Coronary artery (tissue), 2 donors: ENCODE measurements around the gene CCDC192.

Experiments
- DNase-seq: peaks from one replicate; pipeline ENCODE4 v3.0.0-alpha.2; 2017; ENCODE audit warnings: low spot score
- H3K27ac ChIP-seq, 2 donors: fragments of 200-600 bp; sonication (generic); one replicate each; pipeline ENCODE4 v1.5.1; 2016 to 2019
- H3K4me3 ChIP-seq: fragments of 200-600 bp; sonication (generic); 2 replicates; pipeline ENCODE4 v1.5.1; 2016; ENCODE audit warnings: mild to moderate bottlenecking, moderate library complexity
- TF ChIP-seq, protein P1 (sequence below): fragments of 200-600 bp; sonication (generic); IDR thresholded peaks from one replicate; pipeline ENCODE4 v1.5.1; 2019; ENCODE audit warnings: antibody characterized with exemption

Gene CCDC192

DNA sequence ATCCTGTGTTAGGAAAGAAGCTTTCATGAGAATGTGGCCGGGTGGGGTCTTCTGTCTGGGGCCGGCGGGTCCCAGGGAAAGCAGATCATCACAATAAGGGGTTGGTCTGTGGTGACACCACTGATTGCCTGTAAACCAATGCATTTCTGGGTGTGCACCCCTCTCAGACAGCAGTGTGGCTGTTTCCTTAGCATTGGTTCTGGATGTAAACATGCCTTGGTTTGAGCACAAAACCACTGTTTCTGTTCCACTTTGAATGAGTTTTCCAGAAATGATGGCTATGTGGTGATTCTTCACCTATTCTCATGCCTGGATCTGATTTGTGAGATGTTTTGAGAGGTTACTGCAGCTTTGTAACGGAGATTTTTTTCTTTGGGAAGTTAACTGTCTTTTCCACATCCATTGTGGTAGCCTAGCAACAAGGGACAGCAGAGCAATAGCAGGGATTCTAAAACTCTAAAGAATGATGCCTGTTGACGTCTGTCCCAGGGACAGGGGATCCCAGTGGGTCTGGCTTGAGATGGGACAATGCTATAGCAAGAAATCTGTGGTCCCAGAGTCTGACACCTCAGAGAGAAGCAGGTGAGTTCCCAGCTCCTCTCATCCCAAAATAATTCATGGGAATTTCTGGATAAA lies at the start of gene CCDC192:
TSS of gene CCDC192 (plus strand) at position 466 of the 636 bp plus-strand sequence. CDS start at position 521, 55 bp downstream.
- DNase-seq = no peak
- H3K27ac ChIP-seq = no peak within 1 kb of the TSS
- H3K4me3 ChIP-seq = no peak within 1 kb of the TSS
- TF ChIP-seq, protein P1, sequence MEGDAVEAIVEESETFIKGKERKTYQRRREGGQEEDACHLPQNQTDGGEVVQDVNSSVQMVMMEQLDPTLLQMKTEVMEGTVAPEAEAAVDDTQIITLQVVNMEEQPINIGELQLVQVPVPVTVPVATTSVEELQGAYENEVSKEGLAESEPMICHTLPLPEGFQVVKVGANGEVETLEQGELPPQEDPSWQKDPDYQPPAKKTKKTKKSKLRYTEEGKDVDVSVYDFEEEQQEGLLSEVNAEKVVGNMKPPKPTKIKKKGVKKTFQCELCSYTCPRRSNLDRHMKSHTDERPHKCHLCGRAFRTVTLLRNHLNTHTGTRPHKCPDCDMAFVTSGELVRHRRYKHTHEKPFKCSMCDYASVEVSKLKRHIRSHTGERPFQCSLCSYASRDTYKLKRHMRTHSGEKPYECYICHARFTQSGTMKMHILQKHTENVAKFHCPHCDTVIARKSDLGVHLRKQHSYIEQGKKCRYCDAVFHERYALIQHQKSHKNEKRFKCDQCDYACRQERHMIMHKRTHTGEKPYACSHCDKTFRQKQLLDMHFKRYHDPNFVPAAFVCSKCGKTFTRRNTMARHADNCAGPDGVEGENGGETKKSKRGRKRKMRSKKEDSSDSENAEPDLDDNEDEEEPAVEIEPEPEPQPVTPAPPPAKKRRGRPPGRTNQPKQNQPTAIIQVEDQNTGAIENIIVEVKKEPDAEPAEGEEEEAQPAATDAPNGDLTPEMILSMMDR = no peak

DNA sequence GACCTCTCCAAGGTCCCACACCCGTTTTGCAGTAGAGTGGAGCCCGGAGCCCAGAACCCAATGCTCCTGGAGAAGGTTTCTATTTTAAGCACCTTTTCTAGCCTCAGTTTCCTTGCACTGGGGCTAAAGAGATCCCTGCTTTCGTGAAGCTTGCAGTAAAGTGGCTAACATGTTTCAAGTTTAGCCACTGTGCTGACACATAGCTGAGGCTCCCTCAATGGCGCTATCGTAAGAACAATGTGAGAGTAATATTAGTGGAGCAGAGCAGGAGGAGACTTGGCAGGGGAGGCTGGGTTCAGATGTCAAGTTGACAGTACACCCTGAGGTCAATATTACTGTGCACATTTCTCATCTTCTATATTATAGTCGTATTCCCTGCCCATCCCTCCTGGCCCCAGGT lies 46.4 kb upstream of the CCDC192 start:
- no peak overlapping the region for H3K4me3 ChIP-seq
- no peak overlapping the region for H3K27ac ChIP-seq
- TF ChIP-seq, protein P1 = no peak
- DNase-seq = no peak

DNA sequence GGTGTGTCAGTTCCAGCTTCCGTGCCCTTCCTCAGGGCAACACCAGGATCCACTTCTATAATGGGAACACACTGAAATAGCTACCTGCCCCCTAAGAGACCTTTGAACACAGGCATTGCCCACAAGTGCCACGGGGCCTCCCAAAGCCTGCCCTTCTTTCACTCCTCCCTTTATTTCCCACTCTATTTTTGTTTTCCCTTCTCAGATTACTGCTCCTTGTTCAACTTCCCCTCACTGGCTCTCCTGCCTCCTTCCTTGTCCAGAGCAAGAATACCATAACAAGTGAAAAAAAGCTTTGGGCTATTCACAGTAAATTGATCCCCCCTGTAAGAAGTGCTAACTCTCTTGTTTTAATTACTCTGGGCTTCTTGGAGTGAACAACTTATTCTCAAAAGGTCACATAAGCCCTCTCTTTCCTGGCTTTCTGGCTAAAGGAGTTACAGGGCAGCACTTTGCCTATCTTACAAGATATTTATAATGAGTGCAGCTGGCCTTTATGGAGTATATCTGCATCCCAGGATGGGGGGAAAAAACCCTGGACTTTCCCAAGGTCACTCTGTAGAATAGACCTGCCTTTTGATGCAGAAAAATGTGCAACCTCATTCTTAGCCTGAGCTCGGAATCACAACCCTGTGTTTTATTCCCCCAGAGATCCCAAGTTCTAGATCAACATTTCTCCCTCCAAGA lies 43.0 kb upstream of the CCDC192 start:
- Histone ChIP-seq H3K4me3 (no peak overlapping the region), H3K27ac (no peak overlapping the region)
- DNase-seq = no peak
- TF ChIP-seq, protein P1 = no peak

DNA sequence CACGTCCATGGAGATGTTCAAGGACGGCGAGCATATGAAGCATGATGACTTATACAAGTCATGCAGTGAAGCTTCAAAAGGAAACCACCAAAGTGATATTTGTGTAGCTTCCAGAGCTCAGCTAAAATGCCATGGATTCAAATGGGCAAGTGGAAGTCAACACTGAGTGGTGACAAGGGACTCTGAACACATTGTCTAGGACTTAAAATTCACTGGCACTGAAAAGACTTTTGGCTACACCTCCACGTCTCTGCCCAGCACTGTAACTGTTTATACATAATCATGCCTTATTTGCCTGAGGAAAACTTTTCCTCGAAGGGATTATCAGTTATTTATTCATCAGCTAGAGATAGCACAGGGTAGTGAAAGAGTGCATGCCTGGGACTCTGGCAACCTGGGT lies 39.1 kb upstream of the CCDC192 start:
- no peak overlapping the region for H3K4me3 ChIP-seq
- DNase-seq = no peak

GRCh38 chr5:127665641-127666040 lies 37.5 kb upstream of the CCDC192 start:
- TF ChIP-seq, protein P1 = no peak
- Histone ChIP-seq H3K4me3 (no peak overlapping the region), H3K27ac (no peak overlapping the region)
- DNase-seq = no peak

More for the DNA sequence above, 39.1 kb upstream of the CCDC192 start:
- TF ChIP-seq, protein P1 = no peak
- H3K27ac ChIP-seq = no peak overlapping the region

GRCh38 chr5:127666043-127666716 lies 37.0 kb upstream of the CCDC192 start:
- H3K27ac ChIP-seq = no peak overlapping the region
- TF ChIP-seq, protein P1 = no peak
- DNase-seq = no peak
- H3K4me3 ChIP-seq = no peak overlapping the region
